Caco-2 (cell line): Measurements from ENCODE around the gene BDKRB1. TPM values are rescaled to one million over a fixed set of nuclear protein-coding genes. Genes with fewer than 3 reads are reported as not detected.
A peak's percentile ranks its signal among the peaks of the same experiment; 100 is the strongest.

ENCODE experiments used
- BruUV-seq: library from RNA; stranded (reverse); fragments of 400-500 nt; replicated peaks from 2 replicates; lab custom pipeline; 2021; lab: Mats Ljungman, UMichigan
- CTCF ChIA-PET: fragments of 300-600 bp; sonication (Branson Sonifier 250); formaldehyde crosslinking; loops from one replicate; lab custom pipeline; 2022; ENCODE audit warnings: antibody characterized with exemption; lab: Charles Lee
- POLR2A ChIA-PET: fragments of 300-600 bp; sonication (Branson Sonifier 250); formaldehyde crosslinking; loops from one replicate; lab custom pipeline; 2022; ENCODE audit warnings: antibody characterized with exemption; lab: Charles Lee
- DNase-seq, 2 experiments: peaks; one replicate each; pipeline versions ENCODE4 v3.0.0 to v3.0.0-alpha.2; 2020 to 2022
- H3K27me3 ChIP-seq: replicated peaks from 2 replicates; pipeline ENCODE4 v1.6.0; 2011; ENCODE audit warnings: low read length; ENCODE audit not compliant: control insufficient read depth, insufficient read depth
- H3K36me3 ChIP-seq: 2 replicates; pipeline ENCODE4 v1.5.1; 2011; ENCODE audit warnings: low read length; ENCODE audit not compliant: control insufficient read depth, insufficient read depth
- H3K4me1 ChIP-seq: fragments of 250-450 bp; sonication (Bioruptor Pico); 2 replicates; pipeline ENCODE4 v1.5.1; 2020; ENCODE audit warnings: mild to moderate bottlenecking
- H3K4me3 ChIP-seq: 2 replicates; pipeline ENCODE4 v1.5.1; 2011; ENCODE audit warnings: low read depth, mild to moderate bottlenecking, control low read depth, low read length
- H3K9me3 ChIP-seq: fragments of 250-450 bp; sonication (Bioruptor Pico); 2 replicates; pipeline ENCODE4 v1.5.1; 2020; ENCODE audit warnings: mild to moderate bottlenecking, moderate library complexity
- H3K27ac Mint-ChIP-seq: one replicate; pipeline ENCODE4 v1.8.0; 2022; ENCODE audit warnings: mixed read lengths; ENCODE audit not compliant: unreplicated experiment
- H3K27me3 Mint-ChIP-seq: one replicate; pipeline ENCODE4 v1.8.0; 2022; ENCODE audit warnings: mixed read lengths; ENCODE audit not compliant: insufficient read depth, unreplicated experiment
- H3K36me3 Mint-ChIP-seq: one replicate; pipeline ENCODE4 v1.8.0; 2022; ENCODE audit warnings: mild to moderate bottlenecking, mixed read lengths; ENCODE audit not compliant: insufficient read depth, unreplicated experiment
- H3K4me1 Mint-ChIP-seq: one replicate; pipeline ENCODE4 v1.8.0; 2022; ENCODE audit warnings: low read depth, mixed read lengths; ENCODE audit not compliant: unreplicated experiment
- H3K4me3 Mint-ChIP-seq: one replicate; pipeline ENCODE4 v1.8.0; 2022; ENCODE audit warnings: mild to moderate bottlenecking, moderate library complexity, mixed read lengths; ENCODE audit not compliant: unreplicated experiment
- H3K9me3 Mint-ChIP-seq: one replicate; pipeline ENCODE4 v1.8.0; 2022; ENCODE audit warnings: mixed read lengths; ENCODE audit not compliant: unreplicated experiment
- intact Hi-C: fragments of 100-400 bp; cut with micrococcal nuclease; formaldehyde crosslinking; loops from one replicate; pipeline ENCODE4 v1.10.0; 2022; ENCODE audit not compliant: unreplicated experiment
- total RNA-seq: library from RNA; stranded (reverse); gene quantifications from 2 replicates; pipeline ENCODE4 v1.2.3, GENCODE V29; 2022
- TF ChIP-seq, protein P1 (sequence below), 2 experiments: fragments of 200-600 bp in 1 of 2; IDR thresholded peaks; 1 replicate in 1 of 2; 2 replicates in 1 of 2; pipeline versions ENCODE4 v1.5.1 to v1.8.0; 2011 to 2022; ENCODE audit warnings: antibody characterized with exemption in 1 of 2, control low read depth in 1 of 2, inconsistent platforms in 1 of 2, low read depth in 1 of 2, low read length in 1 of 2, mild to moderate bottlenecking in 1 of 2, moderate library complexity in 1 of 2; ENCODE audit not compliant: insufficient read depth in 1 of 2, severe bottlenecking in 1 of 2, unreplicated experiment in 1 of 2

BDKRB1 gene
- total RNA-seq, 1 experiment from 2014 or later, result 0.18 TPM

- BruUV-seq, result no TSS peak
These were observed 29.7 kb downstream of the BDKRB1 start for GRCh38 chr14:96285667-96286066.

DNA sequence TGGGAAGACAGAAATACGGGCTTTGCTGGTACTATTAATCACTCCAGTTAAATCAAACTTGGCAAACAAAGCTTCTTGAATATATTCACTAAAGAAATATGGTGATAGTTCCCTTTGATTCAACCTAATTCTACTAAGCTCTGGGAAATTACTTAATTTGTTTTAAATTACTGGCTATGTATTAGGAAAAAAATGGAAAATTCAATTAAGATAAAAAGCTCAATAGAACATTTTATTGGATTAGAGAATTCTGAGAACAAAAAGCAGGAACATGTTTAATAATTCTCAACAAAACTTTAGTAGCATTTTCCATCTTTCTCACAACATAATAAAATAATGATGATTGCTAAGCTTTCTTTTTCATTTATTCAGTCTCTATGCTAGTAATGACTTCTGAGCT, 30.2 kb downstream of the BDKRB1 start:
- intact Hi-C loops, result no loop called here
- Histone ChIP-seq H3K4me3 (no peak overlapping the region), H3K27me3 (no peaks in the 10 kb centered on the region), H3K36me3 (peaks cover 1% of the 10 kb centered on the region; the same call in 1 of the 2 replicates), H3K9me3 (no peaks in the 10 kb centered on the region), H3K4me1 (no peaks in the 10 kb centered on the region)
- TF ChIP-seq, protein P1, sequence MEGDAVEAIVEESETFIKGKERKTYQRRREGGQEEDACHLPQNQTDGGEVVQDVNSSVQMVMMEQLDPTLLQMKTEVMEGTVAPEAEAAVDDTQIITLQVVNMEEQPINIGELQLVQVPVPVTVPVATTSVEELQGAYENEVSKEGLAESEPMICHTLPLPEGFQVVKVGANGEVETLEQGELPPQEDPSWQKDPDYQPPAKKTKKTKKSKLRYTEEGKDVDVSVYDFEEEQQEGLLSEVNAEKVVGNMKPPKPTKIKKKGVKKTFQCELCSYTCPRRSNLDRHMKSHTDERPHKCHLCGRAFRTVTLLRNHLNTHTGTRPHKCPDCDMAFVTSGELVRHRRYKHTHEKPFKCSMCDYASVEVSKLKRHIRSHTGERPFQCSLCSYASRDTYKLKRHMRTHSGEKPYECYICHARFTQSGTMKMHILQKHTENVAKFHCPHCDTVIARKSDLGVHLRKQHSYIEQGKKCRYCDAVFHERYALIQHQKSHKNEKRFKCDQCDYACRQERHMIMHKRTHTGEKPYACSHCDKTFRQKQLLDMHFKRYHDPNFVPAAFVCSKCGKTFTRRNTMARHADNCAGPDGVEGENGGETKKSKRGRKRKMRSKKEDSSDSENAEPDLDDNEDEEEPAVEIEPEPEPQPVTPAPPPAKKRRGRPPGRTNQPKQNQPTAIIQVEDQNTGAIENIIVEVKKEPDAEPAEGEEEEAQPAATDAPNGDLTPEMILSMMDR (IDR thresholded peaks at IDR 0.05; ENCODE audit: insufficient read depth in 1 of 2, low read depth in 1 of 2, low read length in 1 of 2, severe bottlenecking in 1 of 2, unreplicated experiment in 1 of 2), result no peak
- Mint-ChIP-seq H3K27me3 (no peaks in the 10 kb centered on the region), H3K4me3 (no peak overlapping the region), H3K9me3 (no peaks in the 10 kb centered on the region), H3K4me1 (no peaks in the 10 kb centered on the region), H3K27ac (no peak overlapping the region), H3K36me3 (peaks cover 12% of the 10 kb centered on the region)
- BruUV-seq, result no TSS peak
- POLR2A ChIA-PET, result no interaction called here
- CTCF ChIA-PET, result no interaction called here
- no peak for DNase-seq

More at GRCh38 chr14:96285667-96286066, 29.7 kb downstream of the BDKRB1 start:
- TF ChIP-seq, protein P1 (IDR thresholded peaks at IDR 0.05; ENCODE audit: insufficient read depth in 1 of 2, low read depth in 1 of 2, low read length in 1 of 2, severe bottlenecking in 1 of 2, unreplicated experiment in 1 of 2), result no peak
- no peaks in the 10 kb centered on the region for H3K27me3 Mint-ChIP-seq
- peaks cover 12% of the 10 kb centered on the region for H3K36me3 Mint-ChIP-seq
- H3K4me3 Mint-ChIP-seq, result no peak overlapping the region
- peak overlapping the region; percentile 59 for H3K27ac Mint-ChIP-seq
- Histone ChIP-seq H3K9me3 (no peaks in the 10 kb centered on the region), H3K27me3 (no peaks in the 10 kb centered on the region), H3K36me3 (peaks cover 1% of the 10 kb centered on the region; the same call in 1 of the 2 replicates), H3K4me1 (no peaks in the 10 kb centered on the region), H3K4me3 (no peak overlapping the region)
- H3K9me3 Mint-ChIP-seq, result no peaks in the 10 kb centered on the region
- POLR2A ChIA-PET, result no interaction called here
- CTCF ChIA-PET, result no interaction called here
- DNase-seq, result no peak
- H3K4me1 Mint-ChIP-seq, result no peaks in the 10 kb centered on the region
- intact Hi-C loops, result no loop called here

DNA sequence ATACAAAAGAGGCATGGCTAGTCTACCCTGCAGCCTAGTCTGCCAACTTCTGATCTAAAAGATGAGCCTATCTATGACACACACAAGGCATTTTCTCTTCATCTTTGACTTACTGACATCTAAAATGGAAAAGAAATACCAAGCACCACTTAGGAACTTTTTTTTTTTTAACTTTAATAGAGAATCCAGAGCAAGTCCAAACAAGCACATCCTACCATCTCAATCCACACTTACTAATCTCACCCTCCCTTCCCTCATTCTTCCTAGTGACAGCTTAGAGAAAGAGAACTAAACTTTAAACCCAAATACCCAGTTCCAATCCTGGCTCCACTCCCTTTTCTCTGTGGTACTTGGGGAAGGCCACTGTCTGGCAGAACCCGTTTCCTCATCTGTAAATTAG, 31.8 kb downstream of the BDKRB1 start:
- H3K4me1 Mint-ChIP-seq, result no peaks in the 10 kb centered on the region
- ChIA-PET POLR2A (no interaction called here), CTCF (no interaction called here)
- DNase-seq, result no peak
- Histone ChIP-seq H3K36me3 (peaks cover 1% of the 10 kb centered on the region; the same call in 1 of the 2 replicates), H3K27me3 (no peaks in the 10 kb centered on the region), H3K9me3 (no peaks in the 10 kb centered on the region), H3K4me1 (no peaks in the 10 kb centered on the region), H3K4me3 (no peak overlapping the region)
- TF ChIP-seq, protein P1 (IDR thresholded peaks at IDR 0.05; ENCODE audit: insufficient read depth in 1 of 2, low read depth in 1 of 2, low read length in 1 of 2, severe bottlenecking in 1 of 2, unreplicated experiment in 1 of 2), result no peak
- BruUV-seq, result no TSS peak
- H3K27ac Mint-ChIP-seq, result no peak overlapping the region
- intact Hi-C loops, result no loop called here
- H3K4me3 Mint-ChIP-seq, result no peak overlapping the region
- H3K27me3 Mint-ChIP-seq, result no peaks in the 10 kb centered on the region
- no peaks in the 10 kb centered on the region for H3K9me3 Mint-ChIP-seq
- peaks cover 12% of the 10 kb centered on the region for H3K36me3 Mint-ChIP-seq
